Colon (tissue), 2 donors: Measurements from ENCODE around the gene EPB41L4B.
"Not testable (repeated sequence)": the region's sequence is repeated elsewhere in the genome, so short reads cannot be mapped to it uniquely, and the experiment has no call there.

ENCODE experiments used
- FAIRE-seq: peaks from 2 replicates; lab custom pipeline; 2012; peaks lifted over from hg19 to GRCh38; lab: Jason Lieb, UNC
- donor health status: control.
- donor health status: control.

EPB41L4B gene

GRCh38 chr9:109320742-109321448 is at the start of gene EPB41L4B:
Gene EPB41L4B (minus strand): TSS chr9:109321059. CDS start chr9:109320446, 613 bp downstream.
- FAIRE-seq, result no peak

GRCh38 chr9:109369285-109369684 is 48.4 kb upstream of the EPB41L4B start:
- no peak for FAIRE-seq

- no peak for FAIRE-seq
These were observed 39.9 kb upstream of the EPB41L4B start for GRCh38 chr9:109360771-109361170.

- FAIRE-seq, result not testable (repeated sequence)
These were observed 38.2 kb upstream of the EPB41L4B start for GRCh38 chr9:109358968-109359603.

- no peak for FAIRE-seq
These were observed 34.9 kb upstream of the EPB41L4B start for GRCh38 chr9:109355564-109356297.

- no peak for FAIRE-seq
These were observed 33.3 kb upstream of the EPB41L4B start for GRCh38 chr9:109354190-109354589.

GRCh38 chr9:109351032-109351431 is 30.2 kb upstream of the EPB41L4B start:
- FAIRE-seq, result no peak

GRCh38 chr9:109349421-109349846 is 28.6 kb upstream of the EPB41L4B start:
- FAIRE-seq, result no peak

- no peak for FAIRE-seq
These were observed 26.0 kb upstream of the EPB41L4B start for GRCh38 chr9:109346904-109347303.

- no peak for FAIRE-seq
These were observed 24.0 kb upstream of the EPB41L4B start for GRCh38 chr9:109344866-109345265.

GRCh38 chr9:109342878-109343277 is 22.0 kb upstream of the EPB41L4B start:
- FAIRE-seq, result no peak

- no peak for FAIRE-seq
These were observed 20.7 kb upstream of the EPB41L4B start for GRCh38 chr9:109341561-109341960.

GRCh38 chr9:109340979-109341378 is 20.1 kb upstream of the EPB41L4B start:
- not testable (repeated sequence) for FAIRE-seq

GRCh38 chr9:109336409-109336808 is 15.6 kb upstream of the EPB41L4B start:
- no peak for FAIRE-seq

- no peak for FAIRE-seq
These were observed 15.1 kb upstream of the EPB41L4B start for GRCh38 chr9:109335929-109336328.

- FAIRE-seq, result no peak
These were observed 14.3 kb upstream of the EPB41L4B start for GRCh38 chr9:109335121-109335520.

- FAIRE-seq, result no peak
These were observed 10.5 kb upstream of the EPB41L4B start for GRCh38 chr9:109331353-109331752.

GRCh38 chr9:109329638-109330258 is 8.9 kb upstream of the EPB41L4B start:
- FAIRE-seq, result no peak

- FAIRE-seq, result no peak
These were observed 8.2 kb upstream of the EPB41L4B start for GRCh38 chr9:109328978-109329637.

- FAIRE-seq, result no peak
These were observed 4.2 kb upstream of the EPB41L4B start for GRCh38 chr9:109325089-109325488.

- FAIRE-seq, result no peak
These were observed 2.9 kb upstream of the EPB41L4B start for GRCh38 chr9:109323771-109324170.

- FAIRE-seq, result no peak
These were observed 868 bp upstream of the EPB41L4B start for GRCh38 chr9:109321727-109322126.
